NOMO-1 (cell line): ENCODE results near the gene RPL13.

Experiments used
- DNase-seq, 2 experiments: peaks; one replicate each; lab custom pipeline; 2025; ENCODE audit not compliant: unreplicated experiment in 2 of 2; lab: John Stamatoyannopoulos, UW

RPL13 gene

GRCh38 chr16:89545044-89545830 lies 15.2 kb upstream of the RPL13 start:
- no peak for DNase-seq

GRCh38 chr16:89545831-89546574 lies 14.5 kb upstream of the RPL13 start:
- no peak for DNase-seq

- DNase-seq = no peak
These were observed 13.7 kb upstream of the RPL13 start for GRCh38 chr16:89546781-89547180.

- no peak for DNase-seq
These were observed 13.2 kb upstream of the RPL13 start for GRCh38 chr16:89547291-89547690.

GRCh38 chr16:89547860-89548259 lies 12.6 kb upstream of the RPL13 start:
- DNase-seq = no peak

- no peak for DNase-seq
These were observed 12.0 kb upstream of the RPL13 start for GRCh38 chr16:89548344-89549006.

GRCh38 chr16:89549007-89549700 lies 11.3 kb upstream of the RPL13 start:
- no peak for DNase-seq

GRCh38 chr16:89550421-89551007 lies 10.0 kb upstream of the RPL13 start:
- no peak for DNase-seq

- no peak for DNase-seq
These were observed 8.2 kb upstream of the RPL13 start for GRCh38 chr16:89552329-89552728.

- DNase-seq = no peak
These were observed 7.6 kb upstream of the RPL13 start for GRCh38 chr16:89552913-89553312.

- DNase-seq = no peak
These were observed 6.7 kb upstream of the RPL13 start for GRCh38 chr16:89553733-89554132.

- no peak for DNase-seq
These were observed 6.1 kb upstream of the RPL13 start for GRCh38 chr16:89554343-89554742.

GRCh38 chr16:89555265-89555664 lies 5.2 kb upstream of the RPL13 start:
- no peak for DNase-seq

- no peak for DNase-seq
These were observed 4.7 kb upstream of the RPL13 start for GRCh38 chr16:89555780-89556179.

GRCh38 chr16:89556750-89557689 lies 3.5 kb upstream of the RPL13 start:
- DNase-seq = peak; percentile 63 to 66

- DNase-seq = no peak
These were observed 2.6 kb upstream of the RPL13 start for GRCh38 chr16:89557690-89558490.

GRCh38 chr16:89561142-89561883 lies 831 bp downstream of the RPL13 start:
- no peak for DNase-seq
